ENCODE data around the gene KRTAP3-2. TPM values are rescaled to one million over a fixed set of nuclear protein-coding genes. Genes with fewer than 3 reads are reported as not detected.

The KRTAP3-2 gene
- total RNA-seq, 2 experiments from 2014 or later: not detected

DNA sequence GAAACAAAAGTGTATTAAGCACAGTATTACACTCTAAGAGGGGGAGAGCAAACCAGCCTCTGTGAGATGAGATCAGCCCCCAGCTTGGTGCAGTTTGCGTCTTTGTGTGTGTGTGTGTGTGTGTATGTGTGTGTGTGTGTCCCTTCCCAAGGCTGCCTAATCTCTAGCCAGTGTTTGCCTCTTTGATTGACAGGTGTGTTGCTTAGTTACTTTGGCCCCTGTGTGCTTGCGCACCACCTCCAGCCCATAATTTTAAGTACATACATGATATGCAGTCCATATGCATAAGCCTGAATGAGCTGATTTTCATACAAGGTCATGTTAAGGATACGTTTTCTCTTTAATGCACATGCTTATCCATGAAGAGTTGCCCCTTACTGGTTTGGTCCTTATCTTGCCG is 2.1 kb upstream of the KRTAP3-2 start:
- TF ChIP-seq, protein P1, sequence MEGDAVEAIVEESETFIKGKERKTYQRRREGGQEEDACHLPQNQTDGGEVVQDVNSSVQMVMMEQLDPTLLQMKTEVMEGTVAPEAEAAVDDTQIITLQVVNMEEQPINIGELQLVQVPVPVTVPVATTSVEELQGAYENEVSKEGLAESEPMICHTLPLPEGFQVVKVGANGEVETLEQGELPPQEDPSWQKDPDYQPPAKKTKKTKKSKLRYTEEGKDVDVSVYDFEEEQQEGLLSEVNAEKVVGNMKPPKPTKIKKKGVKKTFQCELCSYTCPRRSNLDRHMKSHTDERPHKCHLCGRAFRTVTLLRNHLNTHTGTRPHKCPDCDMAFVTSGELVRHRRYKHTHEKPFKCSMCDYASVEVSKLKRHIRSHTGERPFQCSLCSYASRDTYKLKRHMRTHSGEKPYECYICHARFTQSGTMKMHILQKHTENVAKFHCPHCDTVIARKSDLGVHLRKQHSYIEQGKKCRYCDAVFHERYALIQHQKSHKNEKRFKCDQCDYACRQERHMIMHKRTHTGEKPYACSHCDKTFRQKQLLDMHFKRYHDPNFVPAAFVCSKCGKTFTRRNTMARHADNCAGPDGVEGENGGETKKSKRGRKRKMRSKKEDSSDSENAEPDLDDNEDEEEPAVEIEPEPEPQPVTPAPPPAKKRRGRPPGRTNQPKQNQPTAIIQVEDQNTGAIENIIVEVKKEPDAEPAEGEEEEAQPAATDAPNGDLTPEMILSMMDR (IDR thresholded peaks at IDR 0.05): no peak
- intact Hi-C loops (cut with DNase I, micrococcal nuclease): no loop called here
- no peak overlapping the region for H3K27ac Mint-ChIP-seq
- CTCF ChIA-PET: no interaction called here
- no peak for ATAC-seq (ENCODE audit: poor library complexity)
- H3K27me3 Mint-ChIP-seq: peaks cover 62% of the 10 kb centered on the region
- H3K27me3 ChIP-seq (ENCODE audit: control insufficient read depth in 1 of 2, insufficient read depth in 2 of 2, low read length in 2 of 2): peaks cover 13 to 19% of the 10 kb centered on the region in 2 experiments
- DNase-seq: no peak
- no peak overlapping the region for H3K4me3 ChIP-seq (ENCODE audit: low read length)
- no peaks in the 10 kb centered on the region for H3K4me1 ChIP-seq (ENCODE audit: insufficient read depth, low read length)
- no peaks in the 10 kb centered on the region for H3K9me3 Mint-ChIP-seq
- H3K36me3 Mint-ChIP-seq (ENCODE audit: low read depth): no peaks in the 10 kb centered on the region
- no peaks in the 10 kb centered on the region for H3K9me3 ChIP-seq (ENCODE audit: control insufficient read depth in 1 of 2, insufficient read depth in 1 of 2, low read length in 2 of 2)
- no peak overlapping the region for H3K27ac ChIP-seq (ENCODE audit: low read depth in 1 of 2, low read length in 2 of 2)
- no peaks in the 10 kb centered on the region for H3K4me1 Mint-ChIP-seq (ENCODE audit: low read depth)
- H3K4me3 Mint-ChIP-seq: no peak overlapping the region
- POLR2A ChIA-PET: no interaction called here
- no peaks in the 10 kb centered on the region for H3K36me3 ChIP-seq (ENCODE audit: insufficient read depth, low read length)

DNA sequence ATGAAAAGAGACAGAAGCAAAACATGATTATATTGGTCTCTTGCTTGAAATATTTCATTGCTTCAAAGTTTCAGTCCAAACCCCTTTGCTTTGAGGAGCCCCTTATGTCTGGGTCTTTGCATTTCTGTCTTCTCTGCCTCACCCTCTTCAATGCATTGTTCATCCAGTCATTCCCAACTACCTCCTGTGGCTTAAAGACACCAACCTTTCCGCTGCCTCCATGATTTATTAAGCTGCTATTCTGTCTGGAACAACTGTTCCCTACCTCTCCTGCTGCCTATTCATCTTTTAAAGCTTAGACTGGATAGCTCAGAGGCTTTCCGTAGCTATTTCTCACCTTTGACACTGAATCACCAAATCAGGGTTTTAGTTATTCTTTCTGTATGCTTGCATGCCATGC is 2.3 kb downstream of the KRTAP3-2 start:
- intact Hi-C loops (cut with DNase I, micrococcal nuclease): no loop called here
- Histone ChIP-seq H3K4me1 (ENCODE audit: insufficient read depth, low read length) (no peaks in the 10 kb centered on the region), H3K27ac (ENCODE audit: low read depth in 1 of 2, low read length in 2 of 2) (no peak overlapping the region), H3K27me3 (ENCODE audit: control insufficient read depth in 1 of 2, insufficient read depth in 2 of 2, low read length in 2 of 2) (peaks cover 18 to 38% of the 10 kb centered on the region in 2 experiments), H3K4me3 (ENCODE audit: low read length) (no peak overlapping the region), H3K36me3 (ENCODE audit: insufficient read depth, low read length) (no peaks in the 10 kb centered on the region), H3K9me3 (ENCODE audit: control insufficient read depth in 1 of 2, insufficient read depth in 1 of 2, low read length in 2 of 2) (no peaks in the 10 kb centered on the region)
- TF ChIP-seq, protein P1 (IDR thresholded peaks at IDR 0.05): no peak
- ChIA-PET CTCF (no interaction called here), POLR2A (no interaction called here)
- Mint-ChIP-seq H3K9me3 (no peaks in the 10 kb centered on the region), H3K4me3 (no peak overlapping the region), H3K27me3 (peaks cover 75% of the 10 kb centered on the region), H3K36me3 (ENCODE audit: low read depth) (no peaks in the 10 kb centered on the region), H3K4me1 (ENCODE audit: low read depth) (no peaks in the 10 kb centered on the region), H3K27ac (no peak overlapping the region)
- DNase-seq (no peak), ATAC-seq (ENCODE audit: poor library complexity) (no peak)

DNA sequence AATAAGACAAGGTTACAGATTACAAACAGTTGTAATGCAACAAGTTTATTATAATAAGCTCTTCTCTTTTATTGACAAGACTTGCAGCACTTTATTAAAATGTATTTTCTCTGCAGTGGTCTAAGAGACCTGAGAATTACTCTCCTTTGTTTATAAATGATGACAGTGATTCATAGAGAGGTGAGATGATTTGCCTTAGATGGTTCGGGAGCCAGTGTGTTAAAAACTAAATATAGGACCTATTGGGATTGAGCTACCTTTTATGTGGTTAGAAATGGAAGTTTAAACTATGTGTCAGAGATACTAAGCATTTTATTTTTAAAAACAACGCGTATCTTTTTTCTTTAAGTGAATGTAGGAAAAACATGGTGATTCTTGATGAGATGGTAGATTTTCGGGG is 2.9 kb downstream of the KRTAP3-2 start:
- no peaks in the 10 kb centered on the region for H3K4me1 Mint-ChIP-seq (ENCODE audit: low read depth)

More for the DNA sequence above, 2.9 kb downstream of the KRTAP3-2 start:
- H3K9me3 ChIP-seq (ENCODE audit: control insufficient read depth in 1 of 2, insufficient read depth in 1 of 2, low read length in 2 of 2): no peaks in the 10 kb centered on the region
- H3K36me3 ChIP-seq (ENCODE audit: insufficient read depth, low read length): no peaks in the 10 kb centered on the region
- H3K27me3 ChIP-seq (ENCODE audit: control insufficient read depth in 1 of 2, insufficient read depth in 2 of 2, low read length in 2 of 2): peaks cover 18 to 38% of the 10 kb centered on the region in 2 experiments
- no peak overlapping the region for H3K4me3 Mint-ChIP-seq
- H3K36me3 Mint-ChIP-seq (ENCODE audit: low read depth): no peaks in the 10 kb centered on the region
- ChIA-PET POLR2A (no interaction called here), CTCF (no interaction called here)
- intact Hi-C loops (cut with DNase I, micrococcal nuclease): no loop called here
- H3K27ac Mint-ChIP-seq: no peak overlapping the region
- DNase-seq (no peak), ATAC-seq (ENCODE audit: poor library complexity) (no peak)
- H3K4me3 ChIP-seq (ENCODE audit: low read length): no peak overlapping the region
- H3K4me1 ChIP-seq (ENCODE audit: insufficient read depth, low read length): no peaks in the 10 kb centered on the region
- H3K27ac ChIP-seq (ENCODE audit: low read depth in 1 of 2, low read length in 2 of 2): no peak overlapping the region
- TF ChIP-seq, protein P1 (IDR thresholded peaks at IDR 0.05): no peak
- H3K9me3 Mint-ChIP-seq: no peaks in the 10 kb centered on the region
- H3K27me3 Mint-ChIP-seq: peaks cover 78% of the 10 kb centered on the region
